Suprapubic skin (tissue), 3 donors: Measurements from ENCODE around the gene SERPINA9.

Experiments
- POLR2A ChIP-seq, 2 donors: fragments of 450-650 bp; IDR thresholded peaks; one replicate each; pipeline ENCODE4 v1.6.1; 2017; ENCODE audit warnings: antibody characterized with exemption in 2 of 2, mild to moderate bottlenecking in 2 of 2, moderate library complexity in 2 of 2
- TF ChIP-seq, protein P1 (sequence below), 2 donors: fragments of 200-600 bp in 1 of 2; fragments of 450-650 bp in 1 of 2; sonication (generic) in 1 of 2; IDR thresholded peaks; one replicate each; pipeline ENCODE4 v1.5.1; 2016 to 2019; ENCODE audit warnings: antibody characterized with exemption in 2 of 2, mild to moderate bottlenecking in 1 of 2, moderate library complexity in 1 of 2

DNA sequence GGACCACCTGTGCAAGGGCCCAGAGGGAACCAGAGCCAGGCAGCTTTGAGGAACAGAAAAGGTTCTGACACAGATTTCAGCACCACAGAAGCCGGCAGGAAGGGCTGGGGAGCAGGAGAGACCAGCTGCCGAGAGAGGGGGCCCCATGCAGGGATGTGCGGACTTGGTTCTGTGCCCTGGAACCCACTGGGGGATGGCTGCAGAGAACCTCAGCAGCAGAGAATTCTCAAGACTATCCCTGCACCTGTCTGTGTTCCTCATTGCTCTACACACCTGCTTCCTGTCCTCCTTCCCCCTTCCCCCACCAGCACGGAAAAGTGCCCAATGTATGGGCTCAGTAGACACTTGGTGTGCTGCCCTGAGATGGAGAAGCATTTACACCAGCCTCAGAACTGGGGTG, 3.2 kb downstream of the SERPINA9 start:
- TF ChIP-seq, protein P1, sequence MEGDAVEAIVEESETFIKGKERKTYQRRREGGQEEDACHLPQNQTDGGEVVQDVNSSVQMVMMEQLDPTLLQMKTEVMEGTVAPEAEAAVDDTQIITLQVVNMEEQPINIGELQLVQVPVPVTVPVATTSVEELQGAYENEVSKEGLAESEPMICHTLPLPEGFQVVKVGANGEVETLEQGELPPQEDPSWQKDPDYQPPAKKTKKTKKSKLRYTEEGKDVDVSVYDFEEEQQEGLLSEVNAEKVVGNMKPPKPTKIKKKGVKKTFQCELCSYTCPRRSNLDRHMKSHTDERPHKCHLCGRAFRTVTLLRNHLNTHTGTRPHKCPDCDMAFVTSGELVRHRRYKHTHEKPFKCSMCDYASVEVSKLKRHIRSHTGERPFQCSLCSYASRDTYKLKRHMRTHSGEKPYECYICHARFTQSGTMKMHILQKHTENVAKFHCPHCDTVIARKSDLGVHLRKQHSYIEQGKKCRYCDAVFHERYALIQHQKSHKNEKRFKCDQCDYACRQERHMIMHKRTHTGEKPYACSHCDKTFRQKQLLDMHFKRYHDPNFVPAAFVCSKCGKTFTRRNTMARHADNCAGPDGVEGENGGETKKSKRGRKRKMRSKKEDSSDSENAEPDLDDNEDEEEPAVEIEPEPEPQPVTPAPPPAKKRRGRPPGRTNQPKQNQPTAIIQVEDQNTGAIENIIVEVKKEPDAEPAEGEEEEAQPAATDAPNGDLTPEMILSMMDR (IDR thresholded peaks at IDR 0.05) = no peak
- TF ChIP-seq POLR2A (IDR thresholded peaks at IDR 0.05) = no peak
